Stimulated activated CD4-positive, alpha-beta T cell treated with anti-CD3 and anti-CD28 coated beads, Interleukin-15, amount 100 ng/mL, for 48 hours (primary cell): ENCODE results near the gene CTAG2.
"Not testable (repeated sequence)": the region's sequence is repeated elsewhere in the genome, so short reads cannot be mapped to it uniquely, and the experiment has no call there.

Experiments
- DNase-seq, 2 donors: peaks; one replicate each; pipeline ENCODE4 v3.0.0-alpha.2; 2020; ENCODE audit warnings: low read depth in 2 of 2

The CTAG2 gene

GRCh38 chrX:154648931-154649330 is 4.4 kb downstream of the CTAG2 start:
- no peak for DNase-seq

GRCh38 chrX:154645745-154646378 is 7.5 kb downstream of the CTAG2 start:
- DNase-seq, result not testable (repeated sequence)

- not testable (repeated sequence) for DNase-seq
Measured at GRCh38 chrX:154643708-154644107, 9.7 kb downstream of the CTAG2 start.

GRCh38 chrX:154641740-154642139 is 11.6 kb downstream of the CTAG2 start:
- not testable (repeated sequence) for DNase-seq

- DNase-seq, result not testable (repeated sequence)
Measured at GRCh38 chrX:154633661-154634060, 19.7 kb downstream of the CTAG2 start.

- not testable (repeated sequence) for DNase-seq
Measured at GRCh38 chrX:154630949-154631348, 22.4 kb downstream of the CTAG2 start.

GRCh38 chrX:154628960-154629359 is 24.4 kb downstream of the CTAG2 start:
- DNase-seq, result not testable (repeated sequence)

GRCh38 chrX:154620767-154621414 is 32.5 kb downstream of the CTAG2 start:
- not testable (repeated sequence) for DNase-seq

GRCh38 chrX:154619182-154619581 is 34.2 kb downstream of the CTAG2 start, which contains the start of gene CTAG1B:
CTAG1B (minus strand) TSS chrX:154619282; CDS start chrX:154619218, 64 bp downstream.
- not testable (repeated sequence) for DNase-seq

- DNase-seq, result not testable (repeated sequence)
Measured at GRCh38 chrX:154613586-154613985, 39.8 kb downstream of the CTAG2 start.

- not testable (repeated sequence) for DNase-seq
Measured at GRCh38 chrX:154611146-154611545, 42.2 kb downstream of the CTAG2 start.

- not testable (repeated sequence) for DNase-seq
Measured at GRCh38 chrX:154608823-154609222, 44.6 kb downstream of the CTAG2 start.

GRCh38 chrX:154607976-154608375 is 45.4 kb downstream of the CTAG2 start:
- DNase-seq, result not testable (repeated sequence)

GRCh38 chrX:154607370-154607769 is 46.0 kb downstream of the CTAG2 start:
- no peak for DNase-seq

GRCh38 chrX:154605566-154605965 is 47.8 kb downstream of the CTAG2 start:
- no peak for DNase-seq

GRCh38 chrX:154603438-154604430 is 49.6 kb downstream of the CTAG2 start:
- no peak for DNase-seq

GRCh38 chrX:154602766-154603437 is 50.5 kb downstream of the CTAG2 start:
- DNase-seq, result no peak

GRCh38 chrX:154602226-154602625 is 51.2 kb downstream of the CTAG2 start:
- no peak for DNase-seq
